Thoracic aorta (tissue), 2 donors: ENCODE data around the gene RPRML. TPM values are rescaled to one million over a fixed set of nuclear protein-coding genes. Genes with fewer than 3 reads are reported as not detected.

ENCODE experiments used
- ATAC-seq: fragments of 150-250 bp; one replicate; pipeline ENCODE4 v1.8.0; 2017; ENCODE audit warnings: low read depth; ENCODE audit not compliant: insufficient number of reproducible peaks, low FRiP score
- DNase-seq: peaks from one replicate; pipeline ENCODE4 v3.0.0-alpha.2; 2020; ENCODE audit warnings: low spot score
- H3K27ac ChIP-seq, 2 donors: fragments of 200-600 bp; sonication (generic); 1 replicate in 1 of 2; 2 replicates in 1 of 2; pipeline ENCODE4 v1.5.1; 2016; ENCODE audit warnings: mild to moderate bottlenecking in 2 of 2, moderate library complexity in 2 of 2
- H3K27me3 ChIP-seq: fragments of 200-600 bp; sonication (generic); replicated peaks from 2 replicates; pipeline ENCODE4 v1.6.0; 2016; ENCODE audit warnings: mild to moderate bottlenecking; ENCODE audit not compliant: insufficient read depth
- H3K36me3 ChIP-seq: fragments of 200-600 bp; sonication (generic); one replicate; pipeline ENCODE4 v1.5.1; 2016
- H3K4me1 ChIP-seq, 2 donors: fragments of 200-600 bp; sonication (generic); 1 replicate in 1 of 2; 2 replicates in 1 of 2; pipeline versions ENCODE4 v1.5.1 to v1.6.0; 2016; ENCODE audit warnings: low read depth in 2 of 2, mild to moderate bottlenecking in 1 of 2; ENCODE audit not compliant: control insufficient read depth in 1 of 2
- H3K4me3 ChIP-seq: fragments of 200-600 bp; sonication (generic); 2 replicates; pipeline ENCODE4 v1.5.1; 2016; ENCODE audit warnings: mild to moderate bottlenecking
- H3K9me3 ChIP-seq: fragments of 200-600 bp; sonication (generic); 2 replicates; pipeline ENCODE4 v1.5.1; 2016
- total RNA-seq, 2 donors: library from RNA; depleted of rRNA; stranded (reverse); fragments of >200 nt; gene quantifications; one replicate each; pipeline versions ENCODE4 v1.1.0 to v1.2.3, GENCODE V29; 2016
- TF ChIP-seq, protein P1 (sequence below): fragments of 200-600 bp; sonication (generic); IDR thresholded peaks from one replicate; pipeline ENCODE4 v1.5.1; 2019; ENCODE audit warnings: antibody characterized with exemption

RPRML gene
- total RNA-seq, 2 donors from 2014 or later, result not detected

DNA sequence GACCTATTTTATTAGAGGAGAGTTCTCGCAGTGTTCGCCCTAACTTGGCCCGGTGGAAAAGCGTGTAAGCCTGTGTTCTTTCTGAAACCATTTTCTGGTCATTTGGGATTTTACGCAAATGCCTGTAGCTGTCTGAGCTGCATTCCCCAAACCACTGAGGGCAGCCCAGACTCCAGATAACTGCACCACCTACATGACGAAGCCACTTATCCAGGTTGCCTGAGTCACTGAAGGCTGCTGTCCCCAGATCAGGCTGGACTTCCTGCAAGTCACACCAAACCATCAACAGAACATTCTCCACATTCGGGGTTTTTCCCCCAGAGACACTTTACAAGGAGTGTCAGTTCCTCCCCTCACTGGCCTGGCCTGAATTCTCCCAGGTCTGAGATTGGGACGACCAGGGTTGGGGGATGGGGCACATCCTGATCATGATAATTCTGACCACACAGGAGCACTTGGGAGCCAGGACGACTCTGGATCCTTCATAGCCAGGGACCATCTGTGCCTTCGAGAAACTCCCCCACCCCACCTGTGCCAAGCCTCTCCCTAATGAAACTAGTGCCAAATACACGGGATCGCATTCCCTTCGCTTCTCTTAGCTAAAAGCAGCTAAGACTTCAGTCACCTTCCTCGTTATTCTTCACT, 2.3 kb downstream of the RPRML start:
- H3K27ac ChIP-seq, result no peak overlapping the region
- peaks cover 6 to 14% of the 10 kb centered on the region in 2 donors for H3K4me1 ChIP-seq
- no peaks in the 10 kb centered on the region for H3K9me3 ChIP-seq
- no peaks in the 10 kb centered on the region for H3K36me3 ChIP-seq
- ATAC-seq, result no peak
- no peak for DNase-seq
- TF ChIP-seq, protein P1, sequence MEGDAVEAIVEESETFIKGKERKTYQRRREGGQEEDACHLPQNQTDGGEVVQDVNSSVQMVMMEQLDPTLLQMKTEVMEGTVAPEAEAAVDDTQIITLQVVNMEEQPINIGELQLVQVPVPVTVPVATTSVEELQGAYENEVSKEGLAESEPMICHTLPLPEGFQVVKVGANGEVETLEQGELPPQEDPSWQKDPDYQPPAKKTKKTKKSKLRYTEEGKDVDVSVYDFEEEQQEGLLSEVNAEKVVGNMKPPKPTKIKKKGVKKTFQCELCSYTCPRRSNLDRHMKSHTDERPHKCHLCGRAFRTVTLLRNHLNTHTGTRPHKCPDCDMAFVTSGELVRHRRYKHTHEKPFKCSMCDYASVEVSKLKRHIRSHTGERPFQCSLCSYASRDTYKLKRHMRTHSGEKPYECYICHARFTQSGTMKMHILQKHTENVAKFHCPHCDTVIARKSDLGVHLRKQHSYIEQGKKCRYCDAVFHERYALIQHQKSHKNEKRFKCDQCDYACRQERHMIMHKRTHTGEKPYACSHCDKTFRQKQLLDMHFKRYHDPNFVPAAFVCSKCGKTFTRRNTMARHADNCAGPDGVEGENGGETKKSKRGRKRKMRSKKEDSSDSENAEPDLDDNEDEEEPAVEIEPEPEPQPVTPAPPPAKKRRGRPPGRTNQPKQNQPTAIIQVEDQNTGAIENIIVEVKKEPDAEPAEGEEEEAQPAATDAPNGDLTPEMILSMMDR, result no peak
- no peak overlapping the region for H3K4me3 ChIP-seq
- peaks cover 5% of the 10 kb centered on the region for H3K27me3 ChIP-seq

DNA sequence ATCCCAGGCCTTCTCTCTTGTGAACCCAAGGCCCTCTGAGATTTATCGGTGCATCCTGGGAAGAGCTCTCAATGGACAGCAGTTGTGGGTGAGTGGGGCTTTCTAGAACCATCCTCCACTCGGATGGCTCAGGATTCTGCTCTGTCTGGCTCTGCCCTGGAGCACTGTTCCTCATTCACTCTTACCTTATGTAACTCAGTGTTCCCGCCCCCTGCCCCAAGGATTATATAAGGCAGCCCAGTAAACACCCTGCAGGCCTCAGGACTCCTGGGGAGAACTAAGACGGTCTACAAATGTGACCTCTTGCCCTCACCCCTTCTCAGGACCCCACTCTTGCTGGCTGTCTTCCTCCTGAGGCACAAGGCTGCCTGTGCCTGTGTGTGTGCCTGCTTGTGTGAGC, 3.8 kb downstream of the RPRML start:
- peaks cover 5% of the 10 kb centered on the region for H3K27me3 ChIP-seq
- no peak for ATAC-seq

DNA sequence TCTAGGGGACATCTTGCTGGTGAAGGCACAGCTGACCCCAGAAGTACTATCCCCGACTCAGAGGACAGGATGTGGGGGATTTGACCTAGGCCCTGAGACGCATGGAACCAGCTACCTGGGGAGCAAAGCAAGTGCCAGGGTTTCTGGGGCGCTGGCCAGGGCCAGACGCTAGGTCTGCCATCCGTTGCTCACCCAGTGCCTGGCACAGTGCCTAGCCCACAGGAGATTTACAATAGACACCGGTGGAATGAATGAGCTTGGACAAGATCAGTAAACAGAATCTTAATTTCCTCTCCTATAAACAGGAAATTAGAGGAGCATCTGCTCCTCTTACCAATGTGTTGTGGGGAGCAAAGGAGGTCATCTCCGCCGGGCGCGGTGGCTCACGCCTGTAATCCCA, 5.0 kb downstream of the RPRML start:
- DNase-seq (no peak), ATAC-seq (no peak)
- Histone ChIP-seq H3K4me3 (no peak overlapping the region), H3K9me3 (no peaks in the 10 kb centered on the region), H3K27me3 (peaks cover 5% of the 10 kb centered on the region), H3K27ac (no peak overlapping the region), H3K4me1 (peaks cover 3 to 14% of the 10 kb centered on the region in 2 donors), H3K36me3 (no peaks in the 10 kb centered on the region)
- TF ChIP-seq, protein P1, result no peak

More for the DNA sequence above, 3.8 kb downstream of the RPRML start:
- H3K4me1 ChIP-seq, result peaks cover 6 to 14% of the 10 kb centered on the region in 2 donors
- H3K36me3 ChIP-seq, result no peaks in the 10 kb centered on the region
- no peaks in the 10 kb centered on the region for H3K9me3 ChIP-seq
- no peak overlapping the region for H3K4me3 ChIP-seq
- DNase-seq, result no peak
- H3K27ac ChIP-seq, result no peak overlapping the region
- TF ChIP-seq, protein P1, result no peak

DNA sequence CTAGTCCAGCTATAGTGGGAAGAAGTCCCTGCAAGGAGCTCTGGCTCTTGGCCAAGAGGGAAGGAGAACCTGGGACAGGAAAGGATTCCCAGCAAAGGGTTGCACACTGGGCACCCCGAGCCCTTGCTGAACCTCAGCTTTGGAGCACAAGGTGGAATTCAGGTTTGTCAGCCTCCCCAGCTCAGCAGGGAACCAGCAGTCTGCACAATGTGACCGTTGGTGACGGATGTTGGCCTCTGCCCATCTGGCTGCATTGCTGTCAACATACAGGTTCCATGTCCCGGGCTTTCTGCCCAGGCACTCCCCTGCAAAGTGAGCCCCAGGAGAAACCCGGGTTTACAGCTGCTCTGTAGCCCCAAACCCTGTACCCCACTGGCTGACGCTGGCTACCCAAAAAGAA, 6.7 kb downstream of the RPRML start:
- no peaks in the 10 kb centered on the region for H3K27me3 ChIP-seq
- TF ChIP-seq, protein P1, result no peak
- no peak for ATAC-seq
- H3K27ac ChIP-seq, result no peak overlapping the region
- no peaks in the 10 kb centered on the region for H3K4me1 ChIP-seq
- no peaks in the 10 kb centered on the region for H3K36me3 ChIP-seq
- H3K4me3 ChIP-seq, result no peak overlapping the region
- no peaks in the 10 kb centered on the region for H3K9me3 ChIP-seq
- no peak for DNase-seq

DNA sequence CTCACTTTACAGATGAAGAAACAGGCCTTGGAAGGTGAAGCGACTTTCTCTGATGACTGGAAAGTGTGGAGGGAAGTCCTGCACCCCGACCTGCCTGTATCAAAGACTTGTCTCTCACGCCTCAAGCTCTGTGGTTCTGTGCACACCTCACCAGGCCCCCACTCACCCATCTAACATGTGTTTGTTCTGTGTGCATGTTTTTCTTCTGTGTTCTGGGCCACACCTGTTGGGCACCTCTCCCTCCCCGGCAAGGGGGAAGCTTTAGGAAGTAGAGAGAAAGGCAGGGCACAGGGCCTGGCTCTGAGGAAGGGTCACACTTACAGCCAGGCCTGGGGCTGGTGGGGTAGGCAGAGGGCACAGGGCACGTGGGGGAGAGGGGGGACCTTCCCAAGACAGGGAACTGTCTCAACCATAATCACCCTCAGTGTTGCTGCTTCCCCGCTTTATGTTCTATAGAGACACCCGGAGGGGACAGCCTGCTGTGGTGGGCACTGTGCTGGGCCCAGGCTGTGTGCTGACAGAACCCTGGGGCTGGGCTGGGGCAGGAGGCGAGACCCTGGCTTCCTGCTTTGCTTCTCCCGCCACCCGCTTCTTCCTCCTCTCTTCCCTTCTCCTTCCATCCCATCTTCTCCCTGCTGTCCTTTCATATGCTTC, 7.3 kb downstream of the RPRML start:
- DNase-seq (no peak), ATAC-seq (no peak)
- H3K4me3 ChIP-seq, result no peak overlapping the region
- no peaks in the 10 kb centered on the region for H3K4me1 ChIP-seq
- no peaks in the 10 kb centered on the region for H3K36me3 ChIP-seq
- TF ChIP-seq, protein P1, result no peak
- no peaks in the 10 kb centered on the region for H3K9me3 ChIP-seq
- no peak overlapping the region for H3K27ac ChIP-seq
- H3K27me3 ChIP-seq, result no peaks in the 10 kb centered on the region
